Fibroblast of skin of abdomen (primary cell): ENCODE data around the gene FAU.

ENCODE experiments used
- DNase-seq: peaks from one replicate; pipeline ENCODE4 v3.0.0-alpha.2; 2013

The FAU gene

DNA sequence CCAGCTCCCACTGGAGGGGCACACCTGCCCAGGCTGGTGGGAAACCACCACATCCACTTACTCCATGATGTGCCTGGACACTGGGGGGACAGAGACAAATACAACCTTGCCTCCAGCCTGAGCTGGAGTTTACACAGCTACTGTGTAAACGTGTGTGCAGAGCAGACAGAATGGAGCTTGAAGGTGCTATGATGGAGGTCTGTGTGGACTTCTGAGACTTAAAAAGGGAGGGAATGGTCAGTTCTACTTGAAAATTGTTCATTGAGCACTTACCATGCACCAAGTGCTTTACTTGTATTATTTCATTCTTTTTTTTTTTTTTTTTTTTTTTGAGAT is 49.3 kb downstream of the FAU start:
- DNase-seq = no peak

DNA sequence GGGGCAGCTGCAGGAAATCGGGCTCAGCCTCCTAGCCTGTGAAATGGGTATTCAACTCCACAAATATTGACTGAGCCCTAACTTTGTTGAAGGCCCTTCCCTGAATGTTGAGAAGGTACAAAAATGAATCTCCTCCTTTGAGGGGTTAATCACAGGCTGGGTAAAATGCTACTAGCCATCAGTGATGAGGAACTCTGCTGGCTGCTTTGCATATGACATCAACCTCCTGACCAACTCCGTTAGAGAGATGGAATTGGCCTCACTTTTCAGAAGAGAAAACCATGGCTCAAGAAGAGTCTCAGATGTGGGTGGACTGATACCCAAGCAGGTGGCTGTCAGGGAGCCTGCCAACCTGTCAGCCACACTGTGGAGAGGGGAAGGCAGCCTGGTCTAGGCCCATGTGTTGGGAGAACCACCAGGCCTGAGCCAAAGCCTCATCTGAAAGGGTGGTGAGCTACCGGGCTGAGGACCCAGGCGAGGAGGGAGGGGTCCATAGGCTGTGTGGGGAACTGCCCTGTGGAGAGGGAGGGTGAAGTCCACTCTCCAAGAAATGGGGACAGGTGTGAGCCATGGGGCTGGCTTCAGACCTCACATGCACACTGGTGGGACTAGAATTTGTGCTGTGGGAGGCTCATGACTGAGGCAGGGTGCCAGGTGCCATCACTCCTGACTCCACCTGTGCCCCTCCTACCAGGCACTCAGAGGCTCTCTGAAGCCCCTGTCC is 49.9 kb downstream of the FAU start:
- DNase-seq = no peak
